ENCODE results near the gene CCT8. TPM values are rescaled to one million over a fixed set of nuclear protein-coding genes. Genes with fewer than 3 reads are reported as not detected.
"Not testable (repeated sequence)": the region's sequence is repeated elsewhere in the genome, so short reads cannot be mapped to it uniquely, and the experiment has no call there.

The CCT8 gene
- total RNA-seq, 1 experiment from 2014 or later, result 221 TPM

DNA sequence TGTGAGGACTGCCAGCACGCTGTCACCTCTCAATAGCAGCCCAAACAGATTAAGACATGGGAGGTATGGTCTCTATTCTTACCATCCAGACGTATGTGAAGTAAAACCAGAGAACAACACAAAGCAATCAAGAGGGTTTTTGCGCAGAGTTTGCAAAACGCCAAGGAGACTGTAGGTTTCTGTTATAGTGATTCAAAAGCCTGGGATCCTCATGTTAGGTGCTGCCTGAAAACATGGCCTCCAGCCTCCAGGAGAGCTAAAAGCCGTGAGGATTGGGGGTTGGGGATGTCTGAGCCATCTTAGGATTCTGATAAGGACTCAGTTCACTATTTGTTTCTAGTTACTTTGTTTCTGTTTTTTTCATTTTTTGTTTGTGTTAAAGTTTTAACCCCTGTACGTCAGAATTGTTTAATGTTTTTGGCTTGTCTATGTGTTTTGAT lies 4.2 kb upstream of the CCT8 start:
- CTCF ChIA-PET, result interaction anchor here (0.9 kb wide), 1 partner anchor 8 kb away, joined by 3 read pairs; no protein-coding TSS in a partner anchor

GRCh38 chr21:29076731-29077640 lies 3.5 kb upstream of the CCT8 start:
- peaks cover 12% of the 10 kb centered on the region for H3K36me3 Mint-ChIP-seq (ENCODE audit: insufficient read depth, unreplicated experiment)
- ChIA-PET POLR2A (interaction anchor here (0.6 to 6.8 kb wide), 5 partner anchors 13 to 225 kb away, joined by 3 to 95 read pairs (median 73); no protein-coding TSS in a partner anchor), CTCF (interaction anchor here (0.7 to 2.2 kb wide), 5 partner anchors 8 to 1271 kb away, joined by 3 to 9 read pairs (median 4); partner anchors contain the start of gene KRTAP23-1)
- intact Hi-C loops (cut with micrococcal nuclease); DNase-seq (ENCODE audit: unreplicated experiment); H3K27me3 Mint-ChIP-seq (ENCODE audit: insufficient read depth, unreplicated experiment); H3K27ac Mint-ChIP-seq (ENCODE audit: low read depth, unreplicated experiment); H3K9me3 Mint-ChIP-seq (ENCODE audit: unreplicated experiment); H3K4me3 Mint-ChIP-seq (ENCODE audit: unreplicated experiment); BruUV-seq (replicated peaks): not testable (repeated sequence)
- H3K4me1 Mint-ChIP-seq (ENCODE audit: insufficient read depth, unreplicated experiment), result peaks cover 22% of the 10 kb centered on the region

More for the DNA sequence above, 4.2 kb upstream of the CCT8 start:
- DNase-seq (ENCODE audit: unreplicated experiment), result no peak
- no peaks in the 10 kb centered on the region for H3K27me3 Mint-ChIP-seq (ENCODE audit: insufficient read depth, unreplicated experiment)
- H3K9me3 Mint-ChIP-seq (ENCODE audit: unreplicated experiment), result no peaks in the 10 kb centered on the region
- no TSS peak for BruUV-seq (replicated peaks)
- intact Hi-C loops (cut with micrococcal nuclease), result no loop called here
- H3K4me3 Mint-ChIP-seq (ENCODE audit: unreplicated experiment), result no peak overlapping the region
- POLR2A ChIA-PET, result interaction anchor here (6.8 kb wide), 1 partner anchor 12 kb away, joined by 95 read pairs; no protein-coding TSS in a partner anchor
- H3K36me3 Mint-ChIP-seq (ENCODE audit: insufficient read depth, unreplicated experiment), result peaks cover 5% of the 10 kb centered on the region
- TF ChIP-seq, protein P1, sequence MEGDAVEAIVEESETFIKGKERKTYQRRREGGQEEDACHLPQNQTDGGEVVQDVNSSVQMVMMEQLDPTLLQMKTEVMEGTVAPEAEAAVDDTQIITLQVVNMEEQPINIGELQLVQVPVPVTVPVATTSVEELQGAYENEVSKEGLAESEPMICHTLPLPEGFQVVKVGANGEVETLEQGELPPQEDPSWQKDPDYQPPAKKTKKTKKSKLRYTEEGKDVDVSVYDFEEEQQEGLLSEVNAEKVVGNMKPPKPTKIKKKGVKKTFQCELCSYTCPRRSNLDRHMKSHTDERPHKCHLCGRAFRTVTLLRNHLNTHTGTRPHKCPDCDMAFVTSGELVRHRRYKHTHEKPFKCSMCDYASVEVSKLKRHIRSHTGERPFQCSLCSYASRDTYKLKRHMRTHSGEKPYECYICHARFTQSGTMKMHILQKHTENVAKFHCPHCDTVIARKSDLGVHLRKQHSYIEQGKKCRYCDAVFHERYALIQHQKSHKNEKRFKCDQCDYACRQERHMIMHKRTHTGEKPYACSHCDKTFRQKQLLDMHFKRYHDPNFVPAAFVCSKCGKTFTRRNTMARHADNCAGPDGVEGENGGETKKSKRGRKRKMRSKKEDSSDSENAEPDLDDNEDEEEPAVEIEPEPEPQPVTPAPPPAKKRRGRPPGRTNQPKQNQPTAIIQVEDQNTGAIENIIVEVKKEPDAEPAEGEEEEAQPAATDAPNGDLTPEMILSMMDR (IDR thresholded peaks at IDR 0.05; ENCODE audit: unreplicated experiment), result no peak
- H3K4me1 Mint-ChIP-seq (ENCODE audit: insufficient read depth, unreplicated experiment), result peaks cover 15% of the 10 kb centered on the region
- H3K27ac Mint-ChIP-seq (ENCODE audit: low read depth, unreplicated experiment), result no peak overlapping the region

DNA sequence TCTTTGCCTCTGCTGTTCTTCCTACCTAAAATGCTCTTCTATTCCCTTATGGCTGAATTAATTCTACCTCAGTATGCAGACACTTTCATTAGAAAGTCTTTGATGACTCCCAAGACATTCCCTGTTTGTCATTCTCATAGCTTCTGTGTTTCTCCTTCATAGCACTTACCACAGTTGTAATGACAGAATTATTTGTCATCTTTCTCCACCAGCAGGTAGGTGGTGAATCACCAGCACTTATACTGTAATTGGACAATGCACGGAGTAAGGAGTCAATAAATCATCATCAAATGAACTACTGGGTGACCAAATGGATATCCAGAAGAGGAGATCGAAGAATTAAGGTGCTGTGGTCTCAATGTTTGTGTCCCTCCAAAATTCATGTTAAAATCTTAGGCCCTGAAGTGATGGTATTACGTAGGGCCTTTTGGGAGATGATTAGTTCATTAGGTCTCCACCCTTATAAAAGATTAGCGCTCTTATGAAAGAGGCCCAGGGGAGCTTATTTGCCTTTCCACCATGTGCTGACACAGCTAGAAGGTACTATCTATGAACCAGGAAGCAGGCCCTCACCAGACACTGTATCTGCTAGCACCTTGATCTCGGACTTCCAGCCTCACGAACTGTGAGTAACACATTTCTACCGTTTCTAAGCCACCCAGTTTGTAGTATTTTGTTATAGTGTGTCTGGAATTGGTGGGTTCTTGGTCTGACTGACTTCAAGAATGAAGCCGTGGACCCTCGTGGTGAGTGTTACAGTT lies 2.4 kb upstream of the CCT8 start:
- DNase-seq (ENCODE audit: unreplicated experiment), result peak; percentile 45
- Mint-ChIP-seq H3K27ac (ENCODE audit: low read depth, unreplicated experiment) (peak overlapping the region; percentile 30), H3K36me3 (ENCODE audit: insufficient read depth, unreplicated experiment) (peaks cover 19% of the 10 kb centered on the region), H3K4me3 (ENCODE audit: unreplicated experiment) (peak overlapping the region; percentile 2), H3K4me1 (ENCODE audit: insufficient read depth, unreplicated experiment) (peaks cover 28% of the 10 kb centered on the region), H3K27me3 (ENCODE audit: insufficient read depth, unreplicated experiment) (no peaks in the 10 kb centered on the region), H3K9me3 (ENCODE audit: unreplicated experiment) (no peaks in the 10 kb centered on the region)
- ChIA-PET CTCF (interaction anchor here (0.6 to 2.7 kb wide), 9 partner anchors 11 to 337 kb away, joined by 3 to 14 read pairs (median 4); no protein-coding TSS in a partner anchor), POLR2A (interaction anchor here (1.2 to 8.3 kb wide), 10 partner anchors 14 to 269 kb away, joined by 3 to 126 read pairs (median 10); partner anchors contain the start of genes LTN1 and USP16)
- TF ChIP-seq, protein P1 (IDR thresholded peaks at IDR 0.05; ENCODE audit: unreplicated experiment), result no peak
- intact Hi-C loops (cut with micrococcal nuclease), result no loop called here
- no TSS peak for BruUV-seq (replicated peaks)

- H3K36me3 Mint-ChIP-seq (ENCODE audit: insufficient read depth, unreplicated experiment), result peaks cover 23% of the 10 kb centered on the region
- no TSS peak for BruUV-seq (replicated peaks)
- H3K27ac Mint-ChIP-seq (ENCODE audit: low read depth, unreplicated experiment), result no peak overlapping the region
- peak overlapping the region; percentile 100 for H3K4me3 Mint-ChIP-seq (ENCODE audit: unreplicated experiment)
- H3K9me3 Mint-ChIP-seq (ENCODE audit: unreplicated experiment), result no peaks in the 10 kb centered on the region
- intact Hi-C loops (cut with micrococcal nuclease), result loop anchor here (5.0 kb wide), 1 partner anchor 268 kb away; no protein-coding TSS in a partner anchor
- no peak for DNase-seq (ENCODE audit: unreplicated experiment)
- H3K27me3 Mint-ChIP-seq (ENCODE audit: insufficient read depth, unreplicated experiment), result no peaks in the 10 kb centered on the region
- H3K4me1 Mint-ChIP-seq (ENCODE audit: insufficient read depth, unreplicated experiment), result peaks cover 28% of the 10 kb centered on the region
- POLR2A ChIA-PET, result interaction anchor here (0.7 to 8.3 kb wide), 31 partner anchors 15 to 304 kb away, joined by 3 to 126 read pairs (median 8); partner anchors contain the start of genes LTN1, RWDD2B and USP16
- TF ChIP-seq, protein P1 (IDR thresholded peaks at IDR 0.05; ENCODE audit: unreplicated experiment), result no peak
- CTCF ChIA-PET, result interaction anchor here (0.6 to 2.7 kb wide), 8 partner anchors 9 to 298 kb away, joined by 3 to 14 read pairs (median 4); no protein-coding TSS in a partner anchor
These were observed 1.3 kb upstream of the CCT8 start for GRCh38 chr21:29074783-29075182.

Data from MCF 10A (cell line).